ENCODE measurements around the gene PSMA4.
A peak's percentile ranks its signal among the peaks of the same experiment; 100 is the strongest.

DNA sequence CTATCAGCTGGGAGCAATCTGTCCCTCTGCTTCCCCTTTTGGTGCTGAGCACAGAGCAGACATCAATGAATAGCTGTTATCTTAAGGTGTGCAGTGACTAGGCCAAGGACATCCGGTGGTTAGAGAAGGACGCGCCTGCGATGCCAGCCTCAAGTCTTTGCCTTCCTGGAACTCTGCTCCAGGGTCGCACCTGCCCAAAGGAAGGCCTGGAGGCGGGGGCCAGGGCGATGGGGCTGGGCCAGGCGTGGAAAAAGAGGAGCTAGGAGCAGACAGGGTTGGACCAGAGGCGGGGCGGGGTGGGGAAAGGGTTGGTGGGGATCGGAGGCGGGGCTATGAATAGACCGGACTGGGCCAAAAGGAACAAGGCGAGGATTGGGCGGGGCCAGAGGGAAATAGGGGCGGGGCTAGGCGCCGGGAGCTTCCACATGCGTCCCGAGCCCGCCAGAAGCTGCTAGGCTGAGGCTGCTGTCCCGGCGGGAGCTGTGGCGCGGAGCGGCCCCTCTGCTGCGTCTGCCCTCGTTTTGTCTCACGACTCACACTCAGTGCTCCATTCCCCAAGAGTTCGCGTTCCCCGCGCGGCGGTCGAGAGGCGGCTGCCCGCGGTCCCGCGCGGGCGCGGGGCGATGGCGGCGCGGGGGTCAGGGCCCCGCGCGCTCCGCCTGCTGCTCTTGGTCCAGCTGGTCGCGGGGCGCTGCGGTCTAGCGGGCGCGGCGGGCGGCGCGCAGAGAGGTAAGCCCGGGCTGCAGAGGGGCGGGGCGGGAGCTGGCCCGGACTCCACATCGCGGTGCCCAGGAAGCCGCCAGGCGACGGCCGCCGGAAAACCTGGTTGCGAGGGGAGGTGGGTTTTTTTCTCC, 25.1 kb downstream of the PSMA4 start, which contains the start of gene CHRNA5:
- TF ChIP-seq, protein P1, sequence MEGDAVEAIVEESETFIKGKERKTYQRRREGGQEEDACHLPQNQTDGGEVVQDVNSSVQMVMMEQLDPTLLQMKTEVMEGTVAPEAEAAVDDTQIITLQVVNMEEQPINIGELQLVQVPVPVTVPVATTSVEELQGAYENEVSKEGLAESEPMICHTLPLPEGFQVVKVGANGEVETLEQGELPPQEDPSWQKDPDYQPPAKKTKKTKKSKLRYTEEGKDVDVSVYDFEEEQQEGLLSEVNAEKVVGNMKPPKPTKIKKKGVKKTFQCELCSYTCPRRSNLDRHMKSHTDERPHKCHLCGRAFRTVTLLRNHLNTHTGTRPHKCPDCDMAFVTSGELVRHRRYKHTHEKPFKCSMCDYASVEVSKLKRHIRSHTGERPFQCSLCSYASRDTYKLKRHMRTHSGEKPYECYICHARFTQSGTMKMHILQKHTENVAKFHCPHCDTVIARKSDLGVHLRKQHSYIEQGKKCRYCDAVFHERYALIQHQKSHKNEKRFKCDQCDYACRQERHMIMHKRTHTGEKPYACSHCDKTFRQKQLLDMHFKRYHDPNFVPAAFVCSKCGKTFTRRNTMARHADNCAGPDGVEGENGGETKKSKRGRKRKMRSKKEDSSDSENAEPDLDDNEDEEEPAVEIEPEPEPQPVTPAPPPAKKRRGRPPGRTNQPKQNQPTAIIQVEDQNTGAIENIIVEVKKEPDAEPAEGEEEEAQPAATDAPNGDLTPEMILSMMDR (IDR thresholded peaks at IDR 0.05) = no peak
- peak; percentile 49 to 61 (median 55) for TF ChIP-seq POLR2A (IDR thresholded peaks at IDR 0.05)

Data from body of pancreas (tissue), 4 donors.